AG09319 (cell line): ENCODE results near the gene LSM14B.

Experiments used
- DNase-seq: peaks from one replicate; pipeline ENCODE4 v3.0.0-alpha.2; 2010; ENCODE audit warnings: low read depth; ENCODE audit errors: extremely low read depth
- TF ChIP-seq, protein P1 (sequence below): IDR thresholded peaks from 2 replicates; pipeline ENCODE4 v1.5.1; 2011; ENCODE audit warnings: low read depth, mild to moderate bottlenecking, inconsistent platforms, low read length, moderate library complexity

LSM14B gene

DNA sequence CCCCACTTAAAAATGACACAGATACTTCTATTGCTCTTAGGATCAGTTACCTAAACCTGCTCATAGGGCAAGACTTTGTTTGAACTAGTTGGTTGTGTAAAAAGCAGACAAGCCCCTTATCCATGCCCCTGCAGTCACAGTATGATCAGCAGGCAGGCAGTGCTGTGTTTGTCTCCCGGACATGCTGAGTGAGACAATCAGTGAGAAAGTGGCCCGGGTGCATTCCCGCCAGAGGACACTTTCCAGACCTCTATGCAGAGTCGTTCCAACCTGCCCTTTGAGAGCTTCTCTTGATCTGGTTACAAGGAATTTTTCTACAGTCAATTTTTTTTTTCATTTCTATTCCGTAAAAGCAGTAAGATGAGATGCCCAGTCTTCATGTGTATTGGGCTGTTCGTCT is 6.2 kb downstream of the LSM14B start:
- no peak for DNase-seq
- TF ChIP-seq, protein P1, sequence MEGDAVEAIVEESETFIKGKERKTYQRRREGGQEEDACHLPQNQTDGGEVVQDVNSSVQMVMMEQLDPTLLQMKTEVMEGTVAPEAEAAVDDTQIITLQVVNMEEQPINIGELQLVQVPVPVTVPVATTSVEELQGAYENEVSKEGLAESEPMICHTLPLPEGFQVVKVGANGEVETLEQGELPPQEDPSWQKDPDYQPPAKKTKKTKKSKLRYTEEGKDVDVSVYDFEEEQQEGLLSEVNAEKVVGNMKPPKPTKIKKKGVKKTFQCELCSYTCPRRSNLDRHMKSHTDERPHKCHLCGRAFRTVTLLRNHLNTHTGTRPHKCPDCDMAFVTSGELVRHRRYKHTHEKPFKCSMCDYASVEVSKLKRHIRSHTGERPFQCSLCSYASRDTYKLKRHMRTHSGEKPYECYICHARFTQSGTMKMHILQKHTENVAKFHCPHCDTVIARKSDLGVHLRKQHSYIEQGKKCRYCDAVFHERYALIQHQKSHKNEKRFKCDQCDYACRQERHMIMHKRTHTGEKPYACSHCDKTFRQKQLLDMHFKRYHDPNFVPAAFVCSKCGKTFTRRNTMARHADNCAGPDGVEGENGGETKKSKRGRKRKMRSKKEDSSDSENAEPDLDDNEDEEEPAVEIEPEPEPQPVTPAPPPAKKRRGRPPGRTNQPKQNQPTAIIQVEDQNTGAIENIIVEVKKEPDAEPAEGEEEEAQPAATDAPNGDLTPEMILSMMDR: no peak

DNA sequence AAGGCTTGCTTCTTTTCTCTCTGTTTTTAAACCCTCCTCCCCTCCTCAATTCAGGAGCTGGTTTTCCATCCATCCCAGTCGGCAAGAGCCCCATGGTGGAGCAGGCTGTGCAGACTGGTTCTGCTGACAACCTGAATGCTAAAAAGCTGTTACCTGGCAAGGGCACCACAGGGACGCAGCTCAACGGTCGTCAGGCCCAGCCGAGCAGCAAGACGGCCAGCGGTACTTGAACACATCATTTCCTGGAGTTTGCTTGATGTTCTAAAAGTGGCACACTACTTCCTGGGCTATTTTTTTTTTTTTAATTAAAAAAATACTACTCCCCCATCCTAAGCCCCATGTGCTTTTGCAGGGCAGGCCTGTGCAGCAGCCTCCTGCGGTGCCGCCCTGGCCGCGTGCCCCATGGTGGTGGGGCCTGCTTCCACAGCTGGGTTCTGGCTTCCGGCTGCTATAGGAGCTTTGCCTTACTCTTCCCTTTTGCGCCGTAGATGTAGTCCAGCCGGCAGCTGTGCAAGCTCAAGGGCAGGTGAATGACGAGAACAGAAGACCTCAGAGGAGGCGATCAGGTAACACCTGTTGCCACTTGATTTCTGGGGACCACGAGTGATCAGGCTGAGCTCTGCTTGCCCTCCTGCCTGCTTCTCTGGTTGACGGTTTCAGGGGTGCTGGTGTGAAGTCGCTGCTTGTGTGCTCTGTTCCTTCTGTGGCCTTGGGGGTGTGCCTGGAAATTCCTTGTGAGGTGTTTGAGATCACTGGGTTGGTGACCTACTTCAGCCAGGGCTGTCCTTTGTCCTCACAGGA is 7.7 kb downstream of the LSM14B start:
- no peak for DNase-seq
- TF ChIP-seq, protein P1: no peak

DNA sequence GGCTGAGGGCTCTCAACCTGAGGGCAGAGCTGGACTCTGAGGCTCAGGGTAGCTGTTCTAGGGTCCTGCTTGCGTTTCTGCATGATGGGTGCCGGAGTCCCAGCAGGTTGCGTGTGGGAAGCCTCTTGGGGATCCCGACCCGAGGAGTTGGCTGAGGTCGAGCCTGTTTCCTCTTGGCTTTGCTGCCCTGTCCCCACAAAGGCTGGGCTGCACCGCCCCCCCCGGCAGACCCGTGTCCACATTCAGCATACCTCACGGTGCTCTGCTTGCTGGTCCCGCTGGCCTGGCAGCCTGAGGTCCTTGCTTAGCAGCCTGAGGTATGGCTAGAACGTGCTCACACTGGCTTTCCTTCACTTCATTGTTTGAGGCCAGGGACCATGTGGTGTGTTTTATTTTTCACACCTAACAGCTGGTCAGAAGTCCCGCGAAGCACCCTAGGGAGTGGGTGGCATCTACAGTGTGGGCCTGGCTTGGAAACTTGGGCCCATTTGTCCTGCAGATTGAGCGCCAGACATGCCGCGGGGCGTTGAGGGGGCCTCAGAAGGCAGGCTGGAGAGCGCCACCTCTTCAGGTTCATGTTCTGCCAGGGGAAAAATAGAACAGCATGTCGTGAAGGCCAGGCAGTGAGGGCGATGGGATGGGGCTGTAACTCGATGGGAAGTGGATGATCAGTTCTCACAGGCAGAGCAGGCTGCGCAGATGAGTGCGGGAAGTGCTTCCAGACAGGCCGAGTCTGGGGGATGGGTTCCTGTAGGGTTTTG is 9.5 kb downstream of the LSM14B start:
- TF ChIP-seq, protein P1: no peak
- no peak for DNase-seq

DNA sequence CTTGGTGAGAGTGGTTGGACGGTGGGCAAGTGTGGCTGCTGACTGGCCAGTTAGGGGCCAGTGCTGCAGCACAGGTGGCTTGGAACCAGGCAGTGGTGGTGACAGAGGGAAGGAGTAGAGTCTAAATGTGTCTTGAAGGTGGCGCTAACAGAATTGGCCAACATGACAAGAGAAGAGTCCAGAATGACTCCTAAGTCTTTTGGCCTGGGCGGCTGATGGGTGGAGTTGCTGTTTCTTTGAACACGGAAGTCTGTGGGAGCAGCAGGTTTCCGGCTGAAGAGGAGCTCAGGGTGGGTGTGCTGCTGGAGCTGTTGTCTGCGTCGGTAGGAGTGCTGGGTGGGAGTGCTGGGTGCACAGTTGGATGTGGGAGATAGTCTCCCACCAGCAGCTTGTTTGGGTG is 10.1 kb downstream of the LSM14B start:
- DNase-seq: no peak
- TF ChIP-seq, protein P1: no peak

DNA sequence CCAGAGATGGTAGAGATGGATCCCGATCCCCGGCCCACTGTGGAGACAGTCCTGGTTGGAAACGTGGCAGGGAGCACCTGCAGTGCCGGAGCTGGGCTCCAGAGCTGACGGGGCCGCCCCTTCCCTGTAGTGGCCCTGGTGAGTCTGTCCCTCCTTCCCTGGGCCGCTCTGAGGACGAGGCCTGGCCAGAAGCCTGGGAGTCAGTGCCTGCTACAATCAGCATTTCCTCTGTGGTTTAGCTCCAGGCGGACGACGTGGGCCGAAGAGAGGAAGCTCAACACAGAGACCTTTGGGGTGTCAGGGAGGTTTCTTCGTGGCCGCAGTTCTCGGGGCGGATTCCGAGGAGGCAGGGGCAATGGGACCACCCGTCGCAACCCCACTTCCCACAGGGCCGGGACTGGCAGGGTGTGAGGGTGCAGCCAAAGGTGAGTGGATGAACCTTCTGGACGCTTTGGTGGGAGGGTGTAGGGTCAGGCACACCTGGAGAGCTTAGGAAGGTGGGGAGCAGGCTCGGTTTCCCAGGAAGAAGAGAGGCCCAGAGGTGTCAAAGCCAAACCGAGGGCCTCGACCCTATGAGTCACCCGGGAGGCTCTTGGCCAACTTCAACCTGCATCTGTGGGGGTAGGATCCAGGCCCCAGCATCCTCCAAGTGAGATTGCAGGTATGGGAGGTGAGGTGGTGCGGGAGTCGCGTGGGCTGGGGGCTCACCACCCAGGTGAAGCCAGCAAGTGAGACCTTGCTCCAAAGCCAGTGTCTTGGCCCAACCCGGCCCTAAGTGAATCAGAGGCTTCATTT is 11.0 kb downstream of the LSM14B start:
- TF ChIP-seq, protein P1: no peak
- no peak for DNase-seq

DNA sequence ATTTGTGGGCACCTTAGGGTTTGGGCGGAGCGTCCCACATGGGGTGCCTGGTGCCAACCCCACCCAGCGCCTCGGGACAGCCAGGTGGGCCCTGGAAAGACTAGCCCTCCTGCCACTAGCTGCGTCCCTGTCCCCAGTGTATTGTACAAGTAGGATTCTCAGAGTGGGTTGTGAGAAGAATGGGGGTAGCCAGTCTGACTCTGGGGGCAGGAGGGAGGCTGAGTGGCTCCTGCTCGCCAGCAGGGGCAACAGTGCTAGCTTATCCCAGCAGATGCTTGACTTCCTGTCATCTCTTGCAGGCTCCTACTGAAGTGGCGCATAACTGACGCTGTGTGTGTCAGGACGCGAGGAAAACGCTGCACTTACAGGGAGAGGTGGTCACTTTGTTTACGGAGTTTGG is 11.6 kb downstream of the LSM14B start:
- TF ChIP-seq, protein P1: peak; percentile 5
- DNase-seq: no peak
